Measurements from ENCODE around the gene ADAMTSL3. TPM values are rescaled to one million over a fixed set of nuclear protein-coding genes. Genes with fewer than 3 reads are reported as not detected.

Gene ADAMTSL3
- total RNA-seq, 1 experiment from 2014 or later: 0.05 TPM

- BruUV-seq (replicated peaks): no TSS peak
Observed at GRCh38 chr15:83654379-83655236, 685 bp downstream of the ADAMTSL3 start.

More at GRCh38 chr15:83654379-83655236, 685 bp downstream of the ADAMTSL3 start:
- Histone ChIP-seq H3K9ac (ENCODE audit: low read length) (no peak overlapping the region), H3K4me1 (ENCODE audit: control insufficient read depth in 1 of 2, insufficient read depth in 2 of 2, low read length in 2 of 2) (no peaks in the 10 kb centered on the region), H2AFZ (ENCODE audit: low read depth, low read length, poor library complexity, severe bottlenecking) (no peak overlapping the region), H3K4me3 (replicated peaks in 1 of 2; ENCODE audit: low read depth in 1 of 2, low read length in 2 of 2) (no peak overlapping the region), H3K9me2 (ENCODE audit: insufficient read depth) (no peaks in the 10 kb centered on the region), H3K27ac (ENCODE audit: low read depth, low read length) (no peak overlapping the region), H3K27me3 (ENCODE audit: insufficient read depth, low read length) (peaks cover 11% of the 10 kb centered on the region; the same call in 1 of the 2 replicates), H4K20me1 (ENCODE audit: insufficient read depth) (no peaks in the 10 kb centered on the region), H3K9me3 (ENCODE audit: control insufficient read depth in 1 of 2, insufficient read depth in 1 of 2, low read depth in 1 of 2, low read length in 2 of 2) (no peaks in the 10 kb centered on the region), H3K4me2 (ENCODE audit: low read length) (no peak overlapping the region), H3K36me3 (ENCODE audit: control insufficient read depth in 1 of 2, insufficient read depth in 2 of 2, low read length in 2 of 2) (no peaks in the 10 kb centered on the region), H3K79me2 (ENCODE audit: insufficient read depth, low read length) (no peaks in the 10 kb centered on the region)
- POLR2A ChIA-PET: no interaction called here
- intact Hi-C loops (cut with micrococcal nuclease): no loop called here
- TF ChIP-seq CBX3 (IDR thresholded peaks at IDR 0.05; ENCODE audit: low read depth) (no peak), EZH2phosphoT487 (IDR thresholded peaks at IDR 0.05; ENCODE audit: borderline replicate concordance) (no peak), ZBTB33 (IDR thresholded peaks at IDR 0.05; ENCODE audit: extremely low read depth, insufficient replicate concordance, low read length) (no peak), CEBPB (IDR thresholded peaks at IDR 0.05; ENCODE audit: low read depth) (no peak), ATF3 (IDR thresholded peaks at IDR 0.05) (no peak)
- CTCF ChIA-PET: no interaction called here
- ATAC-seq (no peak), DNase-seq (ENCODE audit: low read depth, low spot score) (no peak)
- RAD21 ChIA-PET (ENCODE audit: low non-redundant PET in 1 of 2, low total read pairs in 2 of 2, uncharacterized antibody in 2 of 2, unreplicated experiment in 2 of 2): no interaction called here

Measured in HCT116 (cell line).